NOMO-1 treated with DMSO at 0.1 percent for 48 hours (cell line): ENCODE results near the gene MED23.
A peak's percentile ranks its signal among the peaks of the same experiment; 100 is the strongest.

Source experiments
- DNase-seq: peaks from one replicate; lab custom pipeline; 2025; ENCODE audit not compliant: unreplicated experiment; lab: John Stamatoyannopoulos, UW

Gene MED23

GRCh38 chr6:131627724-131628682, at the start of gene MED23:
Gene MED23 (minus strand): TSS chr6:131628242. CDS start chr6:131628049, 193 bp downstream.
- DNase-seq: peak; percentile 91

- no peak for DNase-seq
Observed at GRCh38 chr6:131673184-131673583, 45.1 kb upstream of the MED23 start.

GRCh38 chr6:131669891-131670290, 41.8 kb upstream of the MED23 start:
- no peak for DNase-seq

GRCh38 chr6:131663578-131664165, 35.6 kb upstream of the MED23 start:
- DNase-seq: no peak

GRCh38 chr6:131660195-131660594, 32.2 kb upstream of the MED23 start:
- peak; percentile 61 for DNase-seq

GRCh38 chr6:131658287-131658686, 30.2 kb upstream of the MED23 start:
- no peak for DNase-seq

- DNase-seq: no peak
Observed at GRCh38 chr6:131657630-131658111, 29.6 kb upstream of the MED23 start.

GRCh38 chr6:131657222-131657621, 29.2 kb upstream of the MED23 start:
- no peak for DNase-seq

- DNase-seq: no peak
Observed at GRCh38 chr6:131656667-131657066, 28.6 kb upstream of the MED23 start.

- no peak for DNase-seq
Observed at GRCh38 chr6:131655951-131656350, 27.9 kb upstream of the MED23 start.

GRCh38 chr6:131655387-131655786, 27.3 kb upstream of the MED23 start:
- no peak for DNase-seq

- no peak for DNase-seq
Observed at GRCh38 chr6:131654326-131654725, 26.3 kb upstream of the MED23 start.

GRCh38 chr6:131652472-131652871, 24.4 kb upstream of the MED23 start:
- no peak for DNase-seq

GRCh38 chr6:131651782-131652181, 23.7 kb upstream of the MED23 start:
- DNase-seq: no peak

- DNase-seq: no peak
Observed at GRCh38 chr6:131646249-131646670, 18.2 kb upstream of the MED23 start.

GRCh38 chr6:131645846-131646245, 17.8 kb upstream of the MED23 start:
- DNase-seq: no peak

GRCh38 chr6:131644921-131645320, 16.9 kb upstream of the MED23 start:
- DNase-seq: no peak

GRCh38 chr6:131643855-131644460, 15.9 kb upstream of the MED23 start:
- DNase-seq: no peak

- DNase-seq: no peak
Observed at GRCh38 chr6:131642987-131643611, 15.1 kb upstream of the MED23 start.

- DNase-seq: no peak
Observed at GRCh38 chr6:131642565-131642964, 14.5 kb upstream of the MED23 start.

GRCh38 chr6:131641554-131641953, 13.5 kb upstream of the MED23 start:
- DNase-seq: no peak
